Measurements from ENCODE around the gene CREBBP. TPM values are rescaled to one million over a fixed set of nuclear protein-coding genes. Genes with fewer than 3 reads are reported as not detected.

Gene CREBBP
- total RNA-seq, 3 donors from 2014 or later, result 61.6 to 82.6 (median 69.5) TPM

DNA sequence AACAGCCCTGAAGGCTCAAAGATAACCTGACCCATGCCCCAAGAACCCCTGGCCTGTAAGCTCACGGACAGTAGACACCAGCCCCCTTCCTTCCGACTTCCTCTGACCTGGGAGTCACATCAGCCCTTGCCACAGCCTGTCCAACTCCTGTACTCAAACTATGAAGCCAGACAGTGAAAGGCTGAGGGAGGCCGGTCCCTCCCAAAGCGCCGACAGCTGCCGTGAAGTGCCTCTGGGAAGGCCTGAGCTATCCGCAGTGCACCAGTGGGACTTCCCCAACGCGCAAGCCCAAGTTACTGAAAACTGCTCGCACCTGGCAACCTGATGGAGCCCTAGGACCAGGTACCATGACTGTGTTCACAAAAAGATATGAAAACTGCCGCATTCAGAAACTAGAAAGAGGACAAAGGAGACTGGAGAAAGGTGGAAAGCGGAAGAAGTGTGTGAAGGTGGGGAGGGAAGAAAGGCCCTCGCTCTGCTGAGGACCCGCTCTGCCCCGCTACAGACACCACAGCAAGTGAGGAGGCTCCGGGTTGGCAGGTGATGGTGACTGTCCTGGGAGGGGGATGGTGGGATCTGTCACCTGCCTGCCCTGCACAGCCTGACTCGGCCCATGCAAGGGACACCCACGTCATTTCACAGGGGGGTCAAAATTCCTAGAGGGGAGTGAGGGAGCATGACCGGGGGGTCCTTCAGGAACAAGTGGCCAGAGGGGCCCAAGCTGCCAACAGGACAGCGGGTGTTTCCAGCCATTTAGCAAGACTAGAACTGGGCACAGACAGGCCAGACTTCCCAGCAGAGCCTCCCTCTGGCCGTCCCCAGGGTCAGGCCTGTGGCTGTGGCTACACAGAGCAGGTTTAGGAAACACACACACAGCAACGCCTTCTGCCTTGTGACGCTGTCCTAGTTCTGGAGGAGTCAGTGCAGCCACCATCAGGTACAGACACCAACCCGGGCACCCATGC is 150.1 kb downstream of the CREBBP start:
- Histone ChIP-seq H3K27me3 (no peaks in the 10 kb centered on the region), H3K9me3 (no peaks in the 10 kb centered on the region), H3K4me1 (no peaks in the 10 kb centered on the region), H3K4me3 (no peak overlapping the region), H3K27ac (no peak overlapping the region), H3K36me3 (peaks cover 20% of the 10 kb centered on the region)
- no peak for DNase-seq (ENCODE audit: low spot score in 2 of 2)
- no peak for TF ChIP-seq POLR2A (IDR thresholded peaks at IDR 0.05)
- TF ChIP-seq, protein P1, sequence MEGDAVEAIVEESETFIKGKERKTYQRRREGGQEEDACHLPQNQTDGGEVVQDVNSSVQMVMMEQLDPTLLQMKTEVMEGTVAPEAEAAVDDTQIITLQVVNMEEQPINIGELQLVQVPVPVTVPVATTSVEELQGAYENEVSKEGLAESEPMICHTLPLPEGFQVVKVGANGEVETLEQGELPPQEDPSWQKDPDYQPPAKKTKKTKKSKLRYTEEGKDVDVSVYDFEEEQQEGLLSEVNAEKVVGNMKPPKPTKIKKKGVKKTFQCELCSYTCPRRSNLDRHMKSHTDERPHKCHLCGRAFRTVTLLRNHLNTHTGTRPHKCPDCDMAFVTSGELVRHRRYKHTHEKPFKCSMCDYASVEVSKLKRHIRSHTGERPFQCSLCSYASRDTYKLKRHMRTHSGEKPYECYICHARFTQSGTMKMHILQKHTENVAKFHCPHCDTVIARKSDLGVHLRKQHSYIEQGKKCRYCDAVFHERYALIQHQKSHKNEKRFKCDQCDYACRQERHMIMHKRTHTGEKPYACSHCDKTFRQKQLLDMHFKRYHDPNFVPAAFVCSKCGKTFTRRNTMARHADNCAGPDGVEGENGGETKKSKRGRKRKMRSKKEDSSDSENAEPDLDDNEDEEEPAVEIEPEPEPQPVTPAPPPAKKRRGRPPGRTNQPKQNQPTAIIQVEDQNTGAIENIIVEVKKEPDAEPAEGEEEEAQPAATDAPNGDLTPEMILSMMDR (IDR thresholded peaks at IDR 0.05), result no peak
- no peak for TF ChIP-seq POLR2AphosphoS5 (IDR thresholded peaks at IDR 0.05)
- intact Hi-C loops (cut with DNase I; ENCODE audit: low total_unique reads), result no loop called here

GRCh38 chr16:3729161-3730112 is 151.1 kb downstream of the CREBBP start:
- H3K4me3 ChIP-seq, result no peak overlapping the region
- H3K27ac ChIP-seq, result no peak overlapping the region
- peaks cover 18% of the 10 kb centered on the region for H3K36me3 ChIP-seq
- intact Hi-C loops (cut with DNase I; ENCODE audit: low total_unique reads), result no loop called here
- no peaks in the 10 kb centered on the region for H3K4me1 ChIP-seq
- no peaks in the 10 kb centered on the region for H3K9me3 ChIP-seq
- no peak for DNase-seq (ENCODE audit: low spot score in 2 of 2)
- no peaks in the 10 kb centered on the region for H3K27me3 ChIP-seq
- TF ChIP-seq, protein P1 (IDR thresholded peaks at IDR 0.05), result no peak
- no peak for TF ChIP-seq POLR2AphosphoS5 (IDR thresholded peaks at IDR 0.05)
- no peak for TF ChIP-seq POLR2A (IDR thresholded peaks at IDR 0.05)

GRCh38 chr16:3728424-3729160 is 151.9 kb downstream of the CREBBP start:
- DNase-seq (ENCODE audit: low spot score in 2 of 2), result no peak
- no peak overlapping the region for H3K4me3 ChIP-seq
- H3K36me3 ChIP-seq, result peaks cover 18% of the 10 kb centered on the region
- TF ChIP-seq POLR2A (IDR thresholded peaks at IDR 0.05), result no peak
- TF ChIP-seq POLR2AphosphoS5 (IDR thresholded peaks at IDR 0.05), result no peak
- TF ChIP-seq, protein P1 (IDR thresholded peaks at IDR 0.05), result no peak
- no peaks in the 10 kb centered on the region for H3K4me1 ChIP-seq
- H3K27me3 ChIP-seq, result no peaks in the 10 kb centered on the region
- H3K9me3 ChIP-seq, result no peaks in the 10 kb centered on the region
- intact Hi-C loops (cut with DNase I; ENCODE audit: low total_unique reads), result no loop called here
- no peak overlapping the region for H3K27ac ChIP-seq

DNA sequence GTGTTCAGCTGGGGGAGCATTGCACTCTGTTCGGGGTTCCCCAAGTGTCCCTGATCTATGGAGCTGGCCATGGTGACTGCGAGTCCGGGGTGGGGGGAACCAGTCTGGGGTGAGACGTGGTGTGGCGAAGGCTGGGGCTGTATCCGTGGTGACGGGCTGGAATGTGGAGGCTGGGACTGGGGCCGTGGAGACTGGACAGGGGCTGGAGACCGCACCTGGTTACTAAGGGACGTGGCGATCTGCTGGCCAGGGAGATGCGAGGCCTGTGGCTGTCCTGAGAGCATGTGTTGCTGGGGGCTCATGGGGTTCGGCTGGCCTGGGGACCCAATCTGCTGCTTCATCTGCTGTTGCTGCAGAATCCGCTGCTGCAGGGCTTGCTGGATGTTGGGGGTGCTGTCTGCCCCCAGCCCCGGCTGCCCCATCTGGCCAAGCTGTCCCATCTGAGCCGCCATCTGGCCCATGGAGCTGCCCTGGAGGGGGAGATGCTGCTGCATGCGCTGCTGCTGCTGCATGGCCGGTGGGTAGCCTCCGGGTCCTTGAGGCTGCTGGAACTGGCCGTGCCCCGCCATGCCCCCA is 152.6 kb downstream of the CREBBP start:
- intact Hi-C loops (cut with DNase I; ENCODE audit: low total_unique reads), result no loop called here

More for the DNA sequence above, 152.6 kb downstream of the CREBBP start:
- no peaks in the 10 kb centered on the region for H3K4me1 ChIP-seq
- H3K36me3 ChIP-seq, result peaks cover 18% of the 10 kb centered on the region
- TF ChIP-seq, protein P1 (IDR thresholded peaks at IDR 0.05), result no peak
- TF ChIP-seq POLR2A (IDR thresholded peaks at IDR 0.05) (no peak), POLR2AphosphoS5 (IDR thresholded peaks at IDR 0.05) (no peak)
- H3K27ac ChIP-seq, result no peak overlapping the region
- no peak overlapping the region for H3K4me3 ChIP-seq
- no peak for DNase-seq (ENCODE audit: low spot score in 2 of 2)
- H3K27me3 ChIP-seq, result no peaks in the 10 kb centered on the region
- no peaks in the 10 kb centered on the region for H3K9me3 ChIP-seq
